DND-41 (cell line): ENCODE measurements around the gene MED10.

Experiments
- EZH2 ChIP-seq: IDR thresholded peaks from 3 replicates; pipeline ENCODE4 v1.6.1; 2012; ENCODE audit warnings: borderline replicate concordance, low read depth, mild to moderate bottlenecking, moderate library complexity, low read length, inconsistent platforms; ENCODE audit not compliant: severe bottlenecking
- TF ChIP-seq, protein P1 (sequence below): IDR thresholded peaks from 2 replicates; pipeline ENCODE4 v1.5.1; 2012; ENCODE audit warnings: borderline replicate concordance, low read length, moderate library complexity, mild to moderate bottlenecking; ENCODE audit not compliant: poor library complexity, severe bottlenecking; ENCODE audit errors: extremely low read depth

GRCh38 chr5:6424700-6425099 is 46.4 kb upstream of the MED10 start:
- TF ChIP-seq, protein P1, sequence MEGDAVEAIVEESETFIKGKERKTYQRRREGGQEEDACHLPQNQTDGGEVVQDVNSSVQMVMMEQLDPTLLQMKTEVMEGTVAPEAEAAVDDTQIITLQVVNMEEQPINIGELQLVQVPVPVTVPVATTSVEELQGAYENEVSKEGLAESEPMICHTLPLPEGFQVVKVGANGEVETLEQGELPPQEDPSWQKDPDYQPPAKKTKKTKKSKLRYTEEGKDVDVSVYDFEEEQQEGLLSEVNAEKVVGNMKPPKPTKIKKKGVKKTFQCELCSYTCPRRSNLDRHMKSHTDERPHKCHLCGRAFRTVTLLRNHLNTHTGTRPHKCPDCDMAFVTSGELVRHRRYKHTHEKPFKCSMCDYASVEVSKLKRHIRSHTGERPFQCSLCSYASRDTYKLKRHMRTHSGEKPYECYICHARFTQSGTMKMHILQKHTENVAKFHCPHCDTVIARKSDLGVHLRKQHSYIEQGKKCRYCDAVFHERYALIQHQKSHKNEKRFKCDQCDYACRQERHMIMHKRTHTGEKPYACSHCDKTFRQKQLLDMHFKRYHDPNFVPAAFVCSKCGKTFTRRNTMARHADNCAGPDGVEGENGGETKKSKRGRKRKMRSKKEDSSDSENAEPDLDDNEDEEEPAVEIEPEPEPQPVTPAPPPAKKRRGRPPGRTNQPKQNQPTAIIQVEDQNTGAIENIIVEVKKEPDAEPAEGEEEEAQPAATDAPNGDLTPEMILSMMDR = no peak
- no peak for TF ChIP-seq EZH2
